GM19328 (cell line): ENCODE data around the gene RAMAC.
"Not testable (repeated sequence)": the region's sequence is repeated elsewhere in the genome, so short reads cannot be mapped to it uniquely, and the experiment has no call there.

Source experiments
- ATAC-seq: cut with Tn5 transposase; IDR thresholded peaks from one replicate; pipeline ENCODE4 v1.9.1; 2021; ENCODE audit warnings: mild to moderate bottlenecking, moderate library complexity; ENCODE audit not compliant: unreplicated experiment

Gene RAMAC

GRCh38 chr15:83011271-83012075 lies 25.5 kb downstream of the RAMAC start, which contains the start of gene C15orf40:
Gene C15orf40, minus strand, starts transcription at chr15:83011639. Its CDS starts 32 bp downstream, at chr15:83011607.
- ATAC-seq, result peak; percentile 84

DNA sequence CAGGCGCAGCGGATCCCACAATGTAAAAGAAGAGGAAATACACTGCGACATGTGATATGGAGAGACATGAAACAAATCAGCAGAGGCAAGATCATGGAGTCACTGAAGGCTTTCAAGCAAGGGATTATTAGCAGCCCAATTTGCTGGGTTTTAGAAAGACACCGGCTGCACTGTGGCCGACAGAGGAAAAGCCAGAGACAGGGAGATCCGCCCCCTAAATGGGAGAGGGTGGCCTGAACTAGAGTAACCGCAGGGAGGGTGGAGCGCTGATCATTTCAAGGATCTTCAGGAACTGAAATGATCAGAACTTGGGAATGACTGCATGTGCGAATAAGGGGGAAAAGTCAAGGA lies 26.0 kb downstream of the RAMAC start:
- no peak for ATAC-seq

- no peak for ATAC-seq
Measured at GRCh38 chr15:83012636-83013035, 26.6 kb downstream of the RAMAC start.

- no peak for ATAC-seq
Measured at GRCh38 chr15:83014205-83014653, 28.2 kb downstream of the RAMAC start.

DNA sequence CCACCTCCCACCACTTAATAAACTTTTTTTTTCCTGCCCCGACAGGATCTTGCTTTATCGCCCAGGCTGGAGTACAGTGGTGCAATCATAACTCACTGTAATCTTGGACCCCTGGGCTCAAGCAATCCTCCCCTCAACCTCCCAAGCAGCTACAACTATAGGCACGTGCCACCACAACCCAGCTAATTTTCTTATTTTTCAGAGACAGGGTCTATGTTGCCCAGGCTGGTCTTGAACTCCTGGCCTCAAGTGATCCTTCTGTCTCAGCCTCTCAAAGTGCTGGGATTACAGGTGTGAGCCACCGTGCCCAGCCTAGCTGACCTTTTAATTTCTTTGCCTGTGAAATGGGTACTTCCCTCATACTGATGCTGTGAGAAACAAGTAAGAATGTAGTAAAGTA lies 29.4 kb downstream of the RAMAC start:
- no peak for ATAC-seq

DNA sequence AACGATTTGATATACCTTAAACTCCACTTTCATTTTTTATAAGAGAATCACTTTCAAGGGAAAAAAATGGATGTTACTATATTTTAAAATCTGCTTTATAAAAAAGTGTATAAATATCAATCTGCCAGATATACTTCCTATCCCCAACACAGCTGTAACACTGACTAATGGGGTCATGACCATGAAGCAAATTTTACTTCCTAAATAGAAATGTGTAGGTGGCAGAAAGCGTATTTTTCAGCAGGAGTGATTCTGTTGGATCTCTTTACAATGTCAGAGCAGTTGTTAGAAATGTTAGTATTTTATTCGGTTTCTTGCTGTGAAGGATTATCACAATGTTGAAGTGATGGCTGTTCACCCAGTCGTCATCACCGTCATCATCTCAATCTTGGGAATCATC lies 30.9 kb downstream of the RAMAC start:
- ATAC-seq, result no peak

GRCh38 chr15:83018436-83018835 lies 32.4 kb downstream of the RAMAC start:
- no peak for ATAC-seq

DNA sequence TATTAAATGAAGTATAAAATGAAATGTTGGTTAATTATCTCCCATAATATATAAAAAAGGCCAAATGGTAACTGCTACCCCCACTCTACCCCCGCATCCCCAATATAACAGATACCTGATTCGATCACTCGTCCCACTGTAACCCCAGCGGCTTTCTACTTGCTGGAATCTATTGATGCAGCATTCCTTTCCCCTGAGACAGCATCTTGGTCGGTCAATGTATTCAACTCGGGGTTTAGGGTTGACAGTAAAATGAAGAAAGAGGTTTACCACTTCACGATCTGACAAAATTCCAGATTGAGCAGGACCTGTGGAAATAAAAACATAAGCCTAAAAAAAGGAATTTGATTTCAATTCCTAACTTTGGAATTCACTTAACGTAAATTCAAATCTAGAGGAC lies 44.0 kb downstream of the RAMAC start:
- no peak for ATAC-seq

- not testable (repeated sequence) for ATAC-seq
Measured at GRCh38 chr15:83031234-83031633, 45.2 kb downstream of the RAMAC start.

- ATAC-seq, result no peak
Measured at GRCh38 chr15:83036253-83036652, 50.2 kb downstream of the RAMAC start.

DNA sequence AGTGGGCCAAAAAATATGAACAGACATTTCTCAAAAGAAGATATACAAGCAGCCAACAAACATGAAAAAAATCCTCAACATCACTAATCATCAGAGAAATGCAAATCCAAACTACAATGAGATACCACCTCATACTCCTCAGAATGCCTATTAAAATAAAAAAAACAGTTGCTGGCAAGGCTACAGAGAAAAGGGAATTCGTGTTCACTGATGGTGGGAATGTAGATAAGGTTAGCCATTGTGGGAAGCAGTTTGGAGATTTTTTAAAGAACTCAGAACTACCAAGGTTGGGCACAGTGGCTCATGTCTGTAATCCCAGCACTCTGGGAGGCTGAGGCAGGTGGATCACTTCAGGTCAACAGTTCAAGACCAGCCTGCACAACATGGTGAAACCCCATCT lies 53.2 kb downstream of the RAMAC start:
- no peak for ATAC-seq
